HCT116 (cell line): ENCODE results near the gene CPNE7. TPM values are rescaled to one million over a fixed set of nuclear protein-coding genes. Genes with fewer than 3 reads are reported as not detected.

Experiments used
- ATAC-seq: fragments of 200-7000 bp; cut with Tn5 transposase; 2 replicates; pipeline ENCODE4 v1.9.1; 2020; ENCODE audit warnings: mild to moderate bottlenecking, moderate library complexity
- BruUV-seq: library from RNA; stranded (reverse); fragments of 400-500 nt; replicated peaks from 2 replicates; lab custom pipeline; 2021; lab: Mats Ljungman, UMichigan
- CTCF ChIA-PET: fragments of 300-600 bp; sonication (Branson Sonifier 250); formaldehyde crosslinking; loops from one replicate; lab custom pipeline; 2021; ENCODE audit warnings: antibody characterized with exemption; lab: Charles Lee
- POLR2A ChIA-PET: fragments of 300-600, 350-600 bp; sonication (Branson Sonifier 250); formaldehyde crosslinking; loops from one replicate; lab custom pipeline; 2021; ENCODE audit warnings: antibody characterized with exemption; lab: Charles Lee
- RAD21 ChIA-PET, 2 experiments: fragments of 300-600 bp; sonication (Branson Sonifier 250); formaldehyde crosslinking; loops; one replicate each; lab custom pipeline; 2023; ENCODE audit warnings: low total read pairs in 2 of 2; ENCODE audit not compliant: uncharacterized antibody in 2 of 2, unreplicated experiment in 2 of 2, low non-redundant PET in 1 of 2; lab: Charles Lee
- DNase-seq: peaks from one replicate; pipeline ENCODE4 v3.0.0-alpha.2; 2010; ENCODE audit warnings: low read depth, low spot score
- H2AFZ ChIP-seq: fragments of 200-600 bp; shearing (Covaris generic), sonication (generic); 2 replicates; pipeline ENCODE4 v1.6.1; 2017; ENCODE audit warnings: low read depth, mixed run types, mixed read lengths, antibody characterized with exemption, low read length; ENCODE audit not compliant: poor library complexity, severe bottlenecking
- H3K27ac ChIP-seq: 2 replicates; pipeline ENCODE4 v1.5.1; 2012; ENCODE audit warnings: low read depth, low read length
- H3K27me3 ChIP-seq: fragments of 200-600 bp; sonication (generic); 2 replicates; pipeline ENCODE4 v1.6.1; 2016; ENCODE audit warnings: mixed run types, low read length, mixed read lengths; ENCODE audit not compliant: insufficient read depth
- H3K36me3 ChIP-seq, 2 experiments: fragments of 200-500 bp in 1 of 2; fragments of 200-600 bp in 1 of 2; sonication (Bioruptor generic) in 1 of 2; sonication (generic) in 1 of 2; 2 replicates each; pipeline versions ENCODE4 v1.5.1 to v1.6.1; 2014 to 2016; ENCODE audit warnings: low read length in 2 of 2, inconsistent platforms in 1 of 2, mixed read lengths in 1 of 2, mixed run types in 1 of 2; ENCODE audit not compliant: insufficient read depth in 2 of 2, control insufficient read depth in 1 of 2
- H3K4me1 ChIP-seq, 2 experiments: fragments of 200-600 bp in 1 of 2; sonication (generic) in 1 of 2; 2 replicates each; pipeline versions ENCODE4 v1.5.1 to v1.6.1; 2012 to 2017; ENCODE audit warnings: low read length in 2 of 2, inconsistent platforms in 1 of 2, mild to moderate bottlenecking in 1 of 2, mixed read lengths in 1 of 2, mixed run types in 1 of 2, moderate library complexity in 1 of 2; ENCODE audit not compliant: insufficient read depth in 2 of 2, control insufficient read depth in 1 of 2
- H3K4me2 ChIP-seq: fragments of 200-600 bp; sonication (generic); 2 replicates; pipeline ENCODE4 v1.6.1; 2017; ENCODE audit warnings: mixed run types, low read length, mixed read lengths
- H3K4me3 ChIP-seq, 2 experiments: fragments of 200-600 bp in 1 of 2; sonication (generic) in 1 of 2; replicated peaks in 1 of 2; 2 replicates each; pipeline ENCODE4 v1.5.1; 2011 to 2016; ENCODE audit warnings: low read length in 2 of 2, control low read depth in 1 of 2, low read depth in 1 of 2, mild to moderate bottlenecking in 1 of 2, mixed read lengths in 1 of 2, mixed run types in 1 of 2
- H3K79me2 ChIP-seq: fragments of 200-600 bp; sonication (generic); 2 replicates; pipeline ENCODE4 v1.6.1; 2017; ENCODE audit warnings: mild to moderate bottlenecking, mixed run types, low read length, moderate library complexity, mixed read lengths; ENCODE audit not compliant: insufficient read depth
- H3K9ac ChIP-seq: fragments of 200-600 bp; sonication (generic); 2 replicates; pipeline ENCODE4 v1.6.1; 2016; ENCODE audit warnings: low read length, mixed read lengths
- H3K9me2 ChIP-seq: fragments of 200-600 bp; sonication (generic), shearing (Covaris generic); 2 replicates; pipeline ENCODE4 v1.6.1; 2017; ENCODE audit warnings: mixed run types, mild to moderate bottlenecking, moderate library complexity; ENCODE audit not compliant: insufficient read depth
- H3K9me3 ChIP-seq, 2 experiments: fragments of 200-500 bp in 1 of 2; fragments of 200-600 bp in 1 of 2; sonication (Bioruptor generic) in 1 of 2; sonication (generic) in 1 of 2; 2 replicates each; pipeline ENCODE4 v1.6.1; 2014 to 2017; ENCODE audit warnings: low read length in 2 of 2, mixed read lengths in 2 of 2, inconsistent platforms in 1 of 2, low read depth in 1 of 2, mild to moderate bottlenecking in 1 of 2, mixed run types in 1 of 2, moderate library complexity in 1 of 2; ENCODE audit not compliant: control insufficient read depth in 1 of 2, insufficient read depth in 1 of 2
- H4K20me1 ChIP-seq: fragments of 200-600 bp; sonication (generic), shearing (Covaris generic); 2 replicates; pipeline ENCODE4 v1.6.1; 2017; ENCODE audit warnings: mixed run types, mild to moderate bottlenecking, moderate library complexity; ENCODE audit not compliant: insufficient read depth
- CEBPB ChIP-seq: IDR thresholded peaks from 2 replicates; pipeline ENCODE4 v1.6.1; 2012; ENCODE audit warnings: low read depth
- EZH2 ChIP-seq: fragments of 200-600 bp; sonication (generic); IDR thresholded peaks from 2 replicates; pipeline ENCODE4 v1.6.1; 2017; ENCODE audit warnings: antibody characterized with exemption, mixed run types
- MAX ChIP-seq: IDR thresholded peaks from 2 replicates; pipeline ENCODE4 v1.6.1; 2012
- POLR2A ChIP-seq: IDR thresholded peaks from 2 replicates; pipeline ENCODE4 v1.7.0; 2011; ENCODE audit warnings: borderline replicate concordance; ENCODE audit not compliant: insufficient read depth, insufficient read length; ENCODE audit errors: extremely low read depth
- SRF ChIP-seq: IDR thresholded peaks from 2 replicates; pipeline ENCODE4 v1.6.1; 2012; ENCODE audit warnings: low read depth
- TCF7L2 ChIP-seq: IDR thresholded peaks from 2 replicates; pipeline ENCODE4 v1.7.0; 2011; ENCODE audit warnings: borderline replicate concordance, inconsistent platforms; ENCODE audit not compliant: insufficient read depth, insufficient read length; ENCODE audit errors: extremely low read depth
- YY1 ChIP-seq: IDR thresholded peaks from 2 replicates; pipeline ENCODE4 v1.6.1; 2011; ENCODE audit warnings: low read length, low read depth, moderate library complexity, mild to moderate bottlenecking; ENCODE audit not compliant: insufficient replicate concordance; ENCODE audit errors: extremely low read depth
- intact Hi-C: fragments of 100-400 bp; cut with micrococcal nuclease; formaldehyde crosslinking; loops from 2 replicates; pipeline ENCODE4 v1.10.0; 2022
- total RNA-seq: library from RNA; stranded (reverse); gene quantifications from one replicate; pipeline ENCODE4 v1.2.1, GENCODE V29; 2021; ENCODE audit not compliant: unreplicated experiment
- TF ChIP-seq, protein P1 (sequence below): IDR thresholded peaks from 2 replicates; pipeline ENCODE4 v1.6.1; 2012; ENCODE audit warnings: low read depth

CPNE7 gene
- total RNA-seq, 1 experiment from 2014 or later, result 201 TPM

DNA sequence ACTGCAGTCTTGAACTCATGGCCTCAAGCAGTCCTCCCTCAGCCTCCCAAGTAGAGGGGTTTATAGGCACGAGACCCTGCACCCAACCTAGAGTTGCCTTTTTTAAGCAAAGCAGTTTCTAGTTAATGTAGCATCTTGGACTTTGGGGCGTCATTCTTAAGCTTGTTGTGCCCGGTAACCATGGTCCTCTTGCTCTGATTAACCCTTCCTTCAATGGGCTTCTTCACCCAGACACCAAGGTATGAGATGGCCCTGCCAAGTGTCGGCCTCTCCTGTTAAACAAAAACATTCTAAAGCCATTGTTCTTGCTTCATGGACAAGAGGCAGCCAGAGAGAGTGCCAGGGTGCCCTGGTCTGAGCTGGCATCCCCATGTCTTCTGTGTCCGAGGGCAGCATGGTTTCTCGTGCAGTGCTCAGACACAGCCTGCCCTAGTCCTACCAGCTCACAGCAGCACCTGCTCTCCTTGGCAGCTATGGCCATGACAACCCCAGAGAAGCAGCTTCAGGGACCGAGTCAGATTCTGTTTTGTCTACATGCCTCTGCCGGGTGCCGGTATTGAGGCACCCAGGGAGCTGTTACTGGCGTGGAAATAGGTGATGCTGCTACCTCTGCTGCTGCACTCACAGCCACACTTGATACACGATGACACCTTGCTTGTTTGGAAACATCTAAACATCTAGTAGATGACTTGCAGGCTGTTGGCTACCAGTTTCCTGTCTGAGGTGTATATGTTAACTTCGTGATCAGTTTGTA is 11.7 kb upstream of the CPNE7 start:
- peak overlapping the region; percentile 96 for H3K27ac ChIP-seq
- ATAC-seq, result no peak

More for the DNA sequence above, 11.7 kb upstream of the CPNE7 start:
- no peak for DNase-seq
- ChIA-PET RAD21 (no interaction called here), CTCF (interaction anchor here (0.7 to 1.2 kb wide), 2 partner anchors 12 to 344 kb away, joined by 3 to 5 read pairs; partner anchors contain the start of gene CPNE7), POLR2A (interaction anchor here (0.7 to 1.5 kb wide), 4 partner anchors 10 to 470 kb away, joined by 3 to 4 read pairs (median 3); partner anchors contain the start of gene ACSF3)
- TF ChIP-seq MAX (no peak), CEBPB (no peak), SRF (no peak), YY1 (no peak), EZH2 (no peak), TCF7L2 (no peak), POLR2A (no peak)
- TF ChIP-seq, protein P1, sequence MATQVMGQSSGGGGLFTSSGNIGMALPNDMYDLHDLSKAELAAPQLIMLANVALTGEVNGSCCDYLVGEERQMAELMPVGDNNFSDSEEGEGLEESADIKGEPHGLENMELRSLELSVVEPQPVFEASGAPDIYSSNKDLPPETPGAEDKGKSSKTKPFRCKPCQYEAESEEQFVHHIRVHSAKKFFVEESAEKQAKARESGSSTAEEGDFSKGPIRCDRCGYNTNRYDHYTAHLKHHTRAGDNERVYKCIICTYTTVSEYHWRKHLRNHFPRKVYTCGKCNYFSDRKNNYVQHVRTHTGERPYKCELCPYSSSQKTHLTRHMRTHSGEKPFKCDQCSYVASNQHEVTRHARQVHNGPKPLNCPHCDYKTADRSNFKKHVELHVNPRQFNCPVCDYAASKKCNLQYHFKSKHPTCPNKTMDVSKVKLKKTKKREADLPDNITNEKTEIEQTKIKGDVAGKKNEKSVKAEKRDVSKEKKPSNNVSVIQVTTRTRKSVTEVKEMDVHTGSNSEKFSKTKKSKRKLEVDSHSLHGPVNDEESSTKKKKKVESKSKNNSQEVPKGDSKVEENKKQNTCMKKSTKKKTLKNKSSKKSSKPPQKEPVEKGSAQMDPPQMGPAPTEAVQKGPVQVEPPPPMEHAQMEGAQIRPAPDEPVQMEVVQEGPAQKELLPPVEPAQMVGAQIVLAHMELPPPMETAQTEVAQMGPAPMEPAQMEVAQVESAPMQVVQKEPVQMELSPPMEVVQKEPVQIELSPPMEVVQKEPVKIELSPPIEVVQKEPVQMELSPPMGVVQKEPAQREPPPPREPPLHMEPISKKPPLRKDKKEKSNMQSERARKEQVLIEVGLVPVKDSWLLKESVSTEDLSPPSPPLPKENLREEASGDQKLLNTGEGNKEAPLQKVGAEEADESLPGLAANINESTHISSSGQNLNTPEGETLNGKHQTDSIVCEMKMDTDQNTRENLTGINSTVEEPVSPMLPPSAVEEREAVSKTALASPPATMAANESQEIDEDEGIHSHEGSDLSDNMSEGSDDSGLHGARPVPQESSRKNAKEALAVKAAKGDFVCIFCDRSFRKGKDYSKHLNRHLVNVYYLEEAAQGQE, result no peak
- Histone ChIP-seq H2AFZ (no peak overlapping the region), H3K9me3 (no peaks in the 10 kb centered on the region), H3K4me1 (peaks cover 46 to 61% of the 10 kb centered on the region in 2 experiments), H4K20me1 (peaks cover 42% of the 10 kb centered on the region; the same call in 1 of the 2 replicates), H3K9ac (peak overlapping the region; percentile 96), H3K4me2 (peak overlapping the region; percentile 84), H3K4me3 (0 out of 4 replicates have a peak overlapping the region, but pooled peaks of 1 of the 2 experiments have one; percentile 45), H3K79me2 (peaks cover 50% of the 10 kb centered on the region), H3K36me3 (peaks cover 23 to 34% of the 10 kb centered on the region in 2 experiments), H3K27me3 (no peaks in the 10 kb centered on the region), H3K9me2 (no peaks in the 10 kb centered on the region)
- intact Hi-C loops, result loop anchor here (10.0 kb wide), 1 partner anchor 749 kb away; the partner anchor contains the start of gene APRT
- no TSS peak for BruUV-seq
